HEK293 (cell line): ENCODE measurements around the gene ABHD15.

Experiments used
- CTCF ChIP-seq: fragments of 450-650 bp; formaldehyde crosslinking; IDR thresholded peaks from 2 replicates; pipeline ENCODE4 v1.5.1; 2016; ENCODE audit warnings: missing biosample characterization, missing genetic modification characterization
- GLI2 ChIP-seq: fragments of 450-650 bp; formaldehyde crosslinking; IDR thresholded peaks from 2 replicates; pipeline ENCODE4; 2017; ENCODE audit warnings: missing biosample characterization, missing genetic modification characterization, low read depth, borderline replicate concordance
- REST ChIP-seq: fragments of 450-650 bp; formaldehyde crosslinking; IDR thresholded peaks from 2 replicates; pipeline ENCODE4 v1.5.1; 2016; ENCODE audit warnings: missing biosample characterization, missing genetic modification characterization
- ZNF239 ChIP-seq: fragments of 450-650 bp; formaldehyde crosslinking; IDR thresholded peaks from 2 replicates; pipeline ENCODE4 v1.5.1; 2016; ENCODE audit warnings: missing biosample characterization, missing genetic modification characterization
- ZNF426 ChIP-seq: fragments of 450-650 bp; formaldehyde crosslinking; IDR thresholded peaks from 2 replicates; pipeline ENCODE4 v1.5.1; 2017; ENCODE audit warnings: missing biosample characterization, missing genetic modification characterization, mild to moderate bottlenecking, inconsistent platforms, moderate library complexity

GRCh38 chr17:29603109-29603674 lies 36.4 kb upstream of the ABHD15 start:
- no peak for TF ChIP-seq GLI2
- TF ChIP-seq ZNF239 = no peak
- no peak for TF ChIP-seq CTCF (tag by site-specific recombination)
- TF ChIP-seq ZNF426 = no peak
- no peak for TF ChIP-seq REST
